Adrenal gland (tissue), 12 donors: ENCODE measurements around the gene OR4D9. TPM values are rescaled to one million over a fixed set of nuclear protein-coding genes. Genes with fewer than 3 reads are reported as not detected.
"Not testable (repeated sequence)": the region's sequence is repeated elsewhere in the genome, so short reads cannot be mapped to it uniquely, and the experiment has no call there.

ENCODE experiments used
- DNase-seq, 7 donors: peaks; one replicate each; pipeline ENCODE4 v3.0.0-alpha.2; 2019 to 2020
- H3K27ac ChIP-seq, 5 donors: fragments of 200-600 bp; sonication (generic) in 4 of 5; 1 replicate in 3 of 5; 2 replicates in 2 of 5; pipeline versions ENCODE4 v1.5.1 to v1.8.0; 2016 to 2020; ENCODE audit warnings: mild to moderate bottlenecking in 1 of 5
- H3K27me3 ChIP-seq: fragments of 200-600 bp; 2 replicates; pipeline ENCODE4 v1.8.0; 2021
- H3K36me3 ChIP-seq, 2 donors: fragments of 200-600 bp; replicated peaks in 1 of 2; 1 replicate in 1 of 2; 2 replicates in 1 of 2; pipeline versions ENCODE4 v1.5.1 to v1.8.0; 2018 to 2022
- H3K4me1 ChIP-seq, 2 donors: fragments of 200-600 bp; replicated peaks in 1 of 2; 1 replicate in 1 of 2; 2 replicates in 1 of 2; pipeline versions ENCODE4 v1.5.1 to v1.8.0; 2018 to 2021
- H3K4me3 ChIP-seq, 4 donors: fragments of 200-600 bp; sonication (generic) in 3 of 4; one replicate each; pipeline ENCODE4 v1.5.1; 2016 to 2018
- H3K9me3 ChIP-seq, 3 donors: fragments of 200-600 bp; sonication (generic) in 1 of 3; replicated peaks in 1 of 3; 1 replicate in 2 of 3; 2 replicates in 1 of 3; pipeline versions ENCODE4 v1.5.1 to v1.8.0; 2016 to 2021
- CTCF ChIP-seq, 6 experiments: fragments of 450-650 bp in 4 of 6; fragments of 200-600 bp in 2 of 6; sonication (generic) in 1 of 6; IDR thresholded peaks; 1 replicate in 5 of 6; 2 replicates in 1 of 6; pipeline versions ENCODE4 v1.5.1 to v1.8.0; 2016 to 2021; ENCODE audit warnings: antibody characterized with exemption in 6 of 6, mild to moderate bottlenecking in 2 of 6, moderate library complexity in 1 of 6
- POLR2A ChIP-seq, 2 donors: fragments of 450-650 bp; IDR thresholded peaks; one replicate each; pipeline ENCODE4 v1.6.1; 2017; ENCODE audit warnings: antibody characterized with exemption in 2 of 2, mild to moderate bottlenecking in 2 of 2, moderate library complexity in 1 of 2
- WGBS, 4 donors: extraction: QIAGEN DNeasy Blood & Tissue Kit in 2 of 4; methylation state at CpG; one replicate each; pipeline versions ENCODE4 v1.1.5 to v1.1.7; 2013 to 2017; 5-methylcytosine and 5-hydroxymethylcytosine counted together
- intact Hi-C, 2 donors: fragments of 100-400 bp; cut with DNase I; formaldehyde crosslinking; loops; one replicate each; pipeline versions ENCODE4 v1.14.1 to v1.15.0; 2022 to 2023
- polyA plus RNA-seq, 3 donors: library from polyadenylated mRNA; stranded (reverse); fragments of 200-250 nt in 2 of 3; fragments of 350-450 nt in 1 of 3; fragmentation: Illumina TruSeq in 1 of 3; extraction: RNeasy Lipid Tissue Mini Kit (QIAGEN cat#74804) in 1 of 3; gene quantifications; one replicate each; pipeline ENCODE4 v1.2.3, GENCODE V29; 2013 to 2014
- total RNA-seq, 9 donors: library from RNA; depleted of rRNA in 4 of 9; stranded (reverse); fragments of >200 nt in 4 of 9; fragments of 120-200 nt in 1 of 9; fragmentation: NEBNext Ultra II Directional in 1 of 9; extraction: Animal tissue kit (Norgen Biotek cat#: 25700) in 1 of 9; gene quantifications; one replicate each; pipeline versions ENCODE4 v1.1.0 to v1.2.4, GENCODE V29; 2013 to 2023
- donor health status: healthy with polysubstance abuse.
- donor health status: Bipolar disorder and iron deficiency.
- donor health status: DM: yes; HTN: yes; CAD: no.
- donor health status: DM: no; HTN: no; CAD: no.
- donor health status: DM: no; HTN: no; CAD: no.
- donor health status: DM: yes; HTN: yes; CAD: no.

The OR4D9 gene
- total and polyA plus RNA-seq, 12 donors, result not detected

GRCh38 chr11:59532620-59533019 lies 21.3 kb downstream of the OR4D9 start:
- no peaks in the 10 kb centered on the region for H3K27me3 ChIP-seq
- peaks cover under 1 to 7% of the 10 kb centered on the region in 2 donors for H3K4me1 ChIP-seq
- TF ChIP-seq CTCF (IDR thresholded peaks at IDR 0.05) (no peak), POLR2A (IDR thresholded peaks at IDR 0.05) (no peak)
- H3K9me3 ChIP-seq, result no peaks in the 10 kb centered on the region
- no peak for DNase-seq
- 73 to 84% (median 79%) methylated on average over 2 of the region's 2 CpGs for WGBS, 4 donors
- H3K36me3 ChIP-seq, result no peaks in the 10 kb centered on the region
- intact Hi-C loops, result loop anchor here in 1 of 2 donors (10.0 kb wide), 1 partner anchor 142 kb away; no protein-coding TSS in a partner anchor
- H3K27ac ChIP-seq, result no peak overlapping the region
- no peak overlapping the region for H3K4me3 ChIP-seq

- Histone ChIP-seq H3K36me3 (no peaks in the 10 kb centered on the region), H3K4me1 (peaks cover 7 to 12% of the 10 kb centered on the region in 2 donors), H3K27me3 (no peaks in the 10 kb centered on the region), H3K9me3 (no peaks in the 10 kb centered on the region), H3K4me3 (no peak overlapping the region), H3K27ac (no peak overlapping the region)
- WGBS, 4 donors, result 63 to 100% (median 75%) methylated on average over 1 of the region's 1 CpG
- TF ChIP-seq POLR2A (IDR thresholded peaks at IDR 0.05) (no peak), CTCF (IDR thresholded peaks at IDR 0.05) (no peak)
- intact Hi-C loops, result loop anchor here (5.0 to 10.0 kb wide), 2 partner anchors 140 to 143 kb away; no protein-coding TSS in a partner anchor
- no peak for DNase-seq
These were observed 23.3 kb downstream of the OR4D9 start for GRCh38 chr11:59534676-59535075.

- Histone ChIP-seq H3K36me3 (no peaks in the 10 kb centered on the region), H3K27me3 (no peaks in the 10 kb centered on the region), H3K9me3 (no peaks in the 10 kb centered on the region), H3K27ac (peak overlapping the region; percentile 9 to 47 (median 33)), H3K4me3 (no peak overlapping the region), H3K4me1 (peaks cover 17 to 20% of the 10 kb centered on the region in 2 donors)
- TF ChIP-seq CTCF (IDR thresholded peaks at IDR 0.05), result no peak
- no peak for TF ChIP-seq POLR2A (IDR thresholded peaks at IDR 0.05)
- peak in 5 of 7 donors; percentile 49 to 77 (median 69) for DNase-seq
- WGBS, 4 donors, result 32 to 56% (median 40%) methylated on average over 3 of the region's 3 CpGs
- intact Hi-C loops, result no loop called here
These were observed 30.9 kb downstream of the OR4D9 start for GRCh38 chr11:59542142-59542810.

- H3K27me3 ChIP-seq, H3K4me3 ChIP-seq, H3K27ac ChIP-seq, intact Hi-C loops, H3K36me3 ChIP-seq, H3K9me3 ChIP-seq, DNase-seq: not testable (repeated sequence)
- WGBS, 4 donors, result 79 to 100% (median 86%) methylated on average over 1 to 3 of the region's 3 CpGs
- peaks cover 19 to 20% of the 10 kb centered on the region in 2 donors for H3K4me1 ChIP-seq
These were observed 32.4 kb downstream of the OR4D9 start for GRCh38 chr11:59543713-59544112.

GRCh38 chr11:59544869-59545178 lies 33.5 kb downstream of the OR4D9 start:
- Histone ChIP-seq H3K27ac (no peak overlapping the region), H3K9me3 (no peaks in the 10 kb centered on the region), H3K4me3 (no peak overlapping the region), H3K4me1 (peaks cover 20 to 30% of the 10 kb centered on the region in 2 donors), H3K27me3 (no peaks in the 10 kb centered on the region), H3K36me3 (no peaks in the 10 kb centered on the region)
- DNase-seq, result no peak
- intact Hi-C loops, result no loop called here
- TF ChIP-seq CTCF (IDR thresholded peaks at IDR 0.05) (no peak), POLR2A (IDR thresholded peaks at IDR 0.05) (no peak)
- 85 to 89% (median 86%) methylated on average over 3 of the region's 3 CpGs for WGBS, 4 donors
